GM13977 (cell line): ENCODE data around the gene OR6B2.

ENCODE experiments used
- DNase-seq: peaks from one replicate; pipeline ENCODE4 v3.0.0; 2012; ENCODE audit warnings: low spot score
- CTCF ChIP-seq: IDR thresholded peaks from 2 replicates; pipeline ENCODE4 v1.5.1; 2012; ENCODE audit warnings: mild to moderate bottlenecking, control low read depth; ENCODE audit not compliant: insufficient read depth; ENCODE audit errors: extremely low read depth, missing control alignments
- in situ Hi-C: fragments of 300-500 bp; cut with MboI; formaldehyde crosslinking; loops from one replicate; pipeline ENCODE4 v1.12.0; 2022; ENCODE audit warnings: low sequenced_read_pairs, low pct_unique_long_range_greater_than_20kb, mixed read lengths, inconsistent platforms; ENCODE audit not compliant: unreplicated experiment

OR6B2 gene

GRCh38 chr2:240042740-240043139, 12.5 kb upstream of the OR6B2 start:
- in situ Hi-C loops: no loop called here

GRCh38 chr2:240041363-240041762, 11.1 kb upstream of the OR6B2 start:
- TF ChIP-seq CTCF: no peak
- in situ Hi-C loops: no loop called here

More at GRCh38 chr2:240042740-240043139, 12.5 kb upstream of the OR6B2 start:
- no peak for TF ChIP-seq CTCF
- DNase-seq: no peak

GRCh38 chr2:240037358-240037757, 7.1 kb upstream of the OR6B2 start:
- no peak for DNase-seq
- in situ Hi-C loops: no loop called here

More at GRCh38 chr2:240041363-240041762, 11.1 kb upstream of the OR6B2 start:
- DNase-seq: no peak

GRCh38 chr2:240033330-240033678, 3.1 kb upstream of the OR6B2 start:
- no peak for DNase-seq
- in situ Hi-C loops: no loop called here
- no peak for TF ChIP-seq CTCF

More at GRCh38 chr2:240037358-240037757, 7.1 kb upstream of the OR6B2 start:
- TF ChIP-seq CTCF: no peak

- in situ Hi-C loops: no loop called here
- no peak for DNase-seq
- no peak for TF ChIP-seq CTCF
These were observed 2.4 kb upstream of the OR6B2 start for GRCh38 chr2:240032406-240033329.

- in situ Hi-C loops: no loop called here
- TF ChIP-seq CTCF: no peak
- DNase-seq: no peak
These were observed 5.5 kb downstream of the OR6B2 start for GRCh38 chr2:240024766-240025165.
